H1 (cell line): Measurements from ENCODE around the gene KRTAP10-5. TPM values are rescaled to one million over a fixed set of nuclear protein-coding genes. Genes with fewer than 3 reads are reported as not detected.

Experiments used
- CTBP2 ChIP-seq: IDR thresholded peaks from 2 replicates; pipeline ENCODE4 v1.7.0; 2011; ENCODE audit warnings: borderline replicate concordance, mild to moderate bottlenecking, moderate library complexity, mixed read lengths, low read length; ENCODE audit not compliant: insufficient read depth, insufficient read length
- GTF2F1 ChIP-seq: IDR thresholded peaks from 2 replicates; pipeline ENCODE4 v1.6.1; 2012; ENCODE audit warnings: low read depth, low read length, improper control_type of control experiment, borderline replicate concordance
- KDM1A ChIP-seq: fragments of 200-600, 300-600 bp; sonication (generic); IDR thresholded peaks from 2 replicates; pipeline ENCODE4 v1.7.1; 2016; ENCODE audit warnings: mild to moderate bottlenecking, low read length, borderline replicate concordance
- POLR2A ChIP-seq, 2 experiments: IDR thresholded peaks; 1 replicate in 1 of 2; 2 replicates in 1 of 2; pipeline ENCODE4 v1.6.1; 2011; ENCODE audit warnings: low read depth in 2 of 2, low read length in 2 of 2, mild to moderate bottlenecking in 2 of 2; ENCODE audit errors: control extremely low read depth in 1 of 2
- POLR2AphosphoS5 ChIP-seq: IDR thresholded peaks from 2 replicates; pipeline ENCODE4 v1.6.1; 2011; ENCODE audit warnings: low read depth, low read length
- RAD21 ChIP-seq, 2 experiments: IDR thresholded peaks in 1 of 2; conservative IDR thresholded peaks in 1 of 2; 2 replicates each; pipeline ENCODE4 v1.6.1; 2011; ENCODE audit warnings: low read depth in 2 of 2, low read length in 2 of 2, improper control_type of control experiment in 1 of 2, inconsistent platforms in 1 of 2, mild to moderate bottlenecking in 1 of 2, moderate library complexity in 1 of 2
- TEAD4 ChIP-seq: IDR thresholded peaks from 2 replicates; pipeline ENCODE4 v1.6.1; 2012; ENCODE audit warnings: low read depth, low read length, inconsistent platforms, mixed read lengths
- ZNF274 ChIP-seq: IDR thresholded peaks from 2 replicates; pipeline ENCODE4 v1.7.0; 2012; ENCODE audit warnings: low read length, borderline replicate concordance; ENCODE audit errors: extremely low read depth
- polyA plus RNA-seq, 7 experiments: library from polyadenylated mRNA; depleted of rRNA in 3 of 7; stranded (reverse) in 5 of 7; unstranded in 2 of 7; fragments of >200 nt in 5 of 7; fragments of 200-250 nt in 2 of 7; gene quantifications; 1 replicate in 5 of 7; 2 replicates in 1 of 7; 4 replicates in 1 of 7; pipeline versions ENCODE4 v1.2.1 to v1.2.3, GENCODE V29; 2011 to 2013; ENCODE audit warnings: missing spikeins in 2 of 7, mixed read lengths in 2 of 7
- total RNA-seq: library from RNA; stranded (reverse); fragmentation: NEBNext Ultra II Directional; extraction: Animal tissue kit (Norgen Biotek cat#: 25700); gene quantifications from 2 replicates; pipeline ENCODE4 v1.2.1, GENCODE V29; 2021

Gene KRTAP10-5
- total and polyA plus RNA-seq, 2 of the 8 experiments (the other 6 are each of a cell fraction or from before 2014, with no cell fraction given) = 0.09 TPM; not detected in 1

DNA sequence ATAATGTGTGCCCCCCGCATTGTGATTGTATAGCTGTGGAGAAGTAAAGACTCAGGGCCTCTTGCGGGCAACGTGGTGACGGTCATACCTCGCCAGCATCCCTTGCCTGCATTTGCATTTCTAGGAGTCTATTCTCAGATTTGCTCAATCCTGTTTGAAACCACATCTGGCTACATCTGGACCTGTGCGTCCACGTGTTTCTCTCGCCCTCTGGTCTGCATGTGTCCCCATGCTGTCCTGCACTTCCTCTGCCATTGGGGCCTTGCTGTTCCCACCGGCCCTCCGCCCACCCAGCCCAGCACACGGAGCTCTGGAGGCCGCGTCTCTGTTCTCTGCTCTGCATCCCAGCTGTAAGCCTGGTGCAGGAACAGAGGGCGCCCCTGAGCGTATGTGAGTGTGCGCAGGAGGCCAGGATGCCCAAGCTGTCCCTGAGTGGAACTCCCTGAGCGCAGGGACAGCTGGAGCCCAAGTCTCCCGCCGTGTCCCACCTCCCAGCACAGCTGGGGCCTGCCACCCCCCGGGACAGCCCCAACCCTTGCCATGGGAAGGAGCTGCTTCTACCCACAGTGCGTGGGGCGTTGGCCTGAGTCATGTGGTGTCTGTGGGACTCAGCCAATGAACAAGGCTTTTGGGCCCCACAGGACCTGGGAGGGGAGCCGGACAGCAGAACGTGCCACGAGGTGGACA is 30.7 kb downstream of the KRTAP10-5 start (continued):
- no peak for TF ChIP-seq KDM1A
- no peak for TF ChIP-seq TEAD4
- TF ChIP-seq POLR2A (IDR thresholded peaks at IDR 0.05; ENCODE audit: control extremely low read depth in 1 of 2, low read depth in 2 of 2, low read length in 2 of 2) = no peak
- TF ChIP-seq GTF2F1 = no peak
- TF ChIP-seq RAD21 (IDR thresholded peaks at IDR 0.05 in 1 of 2, conservative IDR thresholded peaks at IDR 0.05 in 1 of 2; ENCODE audit: low read depth in 2 of 2, low read length in 2 of 2) = no peak; a peak in 1 of 4 replicates
- TF ChIP-seq POLR2AphosphoS5 = peak; percentile 36; the same call in 1 of the 2 replicates
- TF ChIP-seq CTBP2 = no peak
- no peak for TF ChIP-seq ZNF274
